K562 (cell line): Measurements from ENCODE around the gene ALG14. TPM values are rescaled to one million over a fixed set of nuclear protein-coding genes. Genes with fewer than 3 reads are reported as not detected.

Experiments
- ATAC-seq: fragments of 200-7000 bp; cut with Tn5 transposase; 3 replicates; pipeline ENCODE4 v1.9.1; 2020; ENCODE audit warnings: moderate library complexity
- BruUV-seq: library from RNA; stranded (reverse); fragments of 400-500 nt; replicated peaks from 2 replicates; lab custom pipeline; 2021; lab: Mats Ljungman, UMichigan
- CTCF ChIA-PET: fragments of 300-600 bp; formaldehyde crosslinking; extraction: SDS; loops from one replicate; lab custom pipeline; 2021; ENCODE audit warnings: low intra/inter-chr PET ratio; lab: Yijun Ruan, JAX
- POLR2A ChIA-PET: fragments of 300-600, 350-650 bp; sonication (Branson Sonifier 250); formaldehyde crosslinking; extraction: SDS; loops from one replicate; lab custom pipeline; 2021; ENCODE audit warnings: antibody characterized with exemption, inconsistent platforms; lab: Yijun Ruan, JAX
- DNase-seq, 4 experiments: peaks; one replicate each; pipeline versions ENCODE4 v3.0.0 to v3.0.0-alpha.2; 2011 to 2018; ENCODE audit warnings: low spot score in 3 of 4, mixed read lengths in 3 of 4; ENCODE audit errors: extremely low read depth in 1 of 4
- FAIRE-seq: peaks from 2 replicates; lab custom pipeline; 2011; peaks lifted over from hg19 to GRCh38; lab: Jason Lieb, UNC
- H2AFZ ChIP-seq: 2 replicates; pipeline ENCODE4 v1.6.0; 2011; ENCODE audit warnings: low read depth, low read length, control low read depth, inconsistent platforms
- H3K27ac ChIP-seq: fragments of 200-600 bp; 3 replicates; pipeline ENCODE4 v1.8.0; 2011; ENCODE audit warnings: low read depth, mild to moderate bottlenecking, control low read depth, inconsistent platforms, low read length, moderate library complexity, mixed read lengths; ENCODE audit errors: extremely low read depth
- H3K27me3 ChIP-seq, 2 experiments: fragments of 300-600 bp in 1 of 2; 2 replicates in 1 of 2; 3 replicates in 1 of 2; pipeline versions ENCODE4 v1.6.0 to v1.8.0; 2011; ENCODE audit warnings: inconsistent platforms in 2 of 2, low read length in 2 of 2, mild to moderate bottlenecking in 1 of 2, mixed read lengths in 1 of 2, moderate library complexity in 1 of 2; ENCODE audit not compliant: control insufficient read depth in 2 of 2, insufficient read depth in 2 of 2
- H3K36me3 ChIP-seq: fragments of 300-600 bp; 3 replicates; pipeline ENCODE4 v1.8.0; 2011; ENCODE audit warnings: mild to moderate bottlenecking, low read length, inconsistent platforms; ENCODE audit not compliant: control insufficient read depth, insufficient read depth
- H3K4me1 ChIP-seq, 2 experiments: fragments of 200-600 bp in 1 of 2; replicated peaks in 1 of 2; 2 replicates in 1 of 2; 3 replicates in 1 of 2; pipeline versions ENCODE4 v1.5.1 to v1.8.0; 2011; ENCODE audit warnings: inconsistent platforms in 2 of 2, low read length in 2 of 2, mild to moderate bottlenecking in 1 of 2, mixed read lengths in 1 of 2, moderate library complexity in 1 of 2; ENCODE audit not compliant: control insufficient read depth in 2 of 2, insufficient read depth in 2 of 2
- H3K4me2 ChIP-seq: 2 replicates; pipeline ENCODE4 v1.6.1; 2011; ENCODE audit warnings: low read length, control low read depth, inconsistent platforms, mixed read lengths; ENCODE audit not compliant: insufficient read depth
- H3K4me3 ChIP-seq: fragments of 200-600 bp; sonication (generic), shearing (Covaris generic); 2 replicates; pipeline ENCODE4 v1.5.1; 2016; ENCODE audit warnings: control low read depth, inconsistent platforms
- H3K79me2 ChIP-seq: fragments of 200-600 bp; 3 replicates; pipeline ENCODE4 v1.8.0; 2011; ENCODE audit warnings: low read length, inconsistent platforms; ENCODE audit not compliant: control insufficient read depth, insufficient read depth
- H3K9ac ChIP-seq, 2 experiments: 2 replicates each; pipeline versions ENCODE4 v1.6.0 to v1.6.1; 2011; ENCODE audit warnings: low read depth in 2 of 2, low read length in 2 of 2, control low read depth in 1 of 2, inconsistent platforms in 1 of 2, mild to moderate bottlenecking in 1 of 2, mixed read lengths in 1 of 2; ENCODE audit not compliant: insufficient read depth in 1 of 2
- H3K9me1 ChIP-seq: one replicate; pipeline ENCODE4 v1.6.0; 2011; ENCODE audit warnings: inconsistent platforms, mild to moderate bottlenecking, low read length, moderate library complexity; ENCODE audit not compliant: control insufficient read depth, insufficient read depth
- H3K9me3 ChIP-seq: replicated peaks from 2 replicates; pipeline ENCODE4 v1.5.1; 2011; ENCODE audit warnings: low read depth, low read length, inconsistent platforms; ENCODE audit not compliant: control insufficient read depth, insufficient read depth
- H4K20me1 ChIP-seq: replicated peaks from 2 replicates; pipeline ENCODE4 v1.6.1; 2011; ENCODE audit warnings: low read length, inconsistent platforms, mixed read lengths; ENCODE audit not compliant: control insufficient read depth, insufficient read depth
- ASH1L ChIP-seq: fragments of 450-650 bp; IDR thresholded peaks from 2 replicates; pipeline ENCODE4 v1.6.1; 2018; ENCODE audit warnings: borderline replicate concordance, mild to moderate bottlenecking, low read depth; ENCODE audit not compliant: partially characterized antibody
- BRF1 ChIP-seq: IDR thresholded peaks from 3 replicates; pipeline ENCODE4 v1.6.1; 2011; ENCODE audit warnings: borderline replicate concordance, mild to moderate bottlenecking; ENCODE audit not compliant: insufficient read length; ENCODE audit errors: extremely low read depth
- DDX20 ChIP-seq: fragments of 450-650 bp; IDR thresholded peaks from 2 replicates; pipeline ENCODE4 v1.6.1; 2016; ENCODE audit warnings: missing genetic modification characterization, low read depth, mild to moderate bottlenecking, missing compliant biosample characterization, moderate library complexity
- KLF16 ChIP-seq: IDR thresholded peaks from 2 replicates; pipeline ENCODE4 v1.6.1; 2016; ENCODE audit warnings: antibody characterized with exemption
- NCOA6 ChIP-seq: fragments of 450-650 bp; IDR thresholded peaks from 2 replicates; pipeline ENCODE4 v1.6.1; 2017; ENCODE audit warnings: mild to moderate bottlenecking
- SIN3B ChIP-seq: fragments of 450-650 bp; IDR thresholded peaks from 2 replicates; pipeline ENCODE4 v1.6.1; 2017; ENCODE audit warnings: low read depth, mild to moderate bottlenecking, moderate library complexity
- SMARCA4 ChIP-seq: fragments of 450-650 bp; IDR thresholded peaks from 2 replicates; pipeline ENCODE4 v1.6.1; 2016
- TEAD1 ChIP-seq, 2 experiments: fragments of 450-650 bp in 1 of 2; sonication (generic) in 1 of 2; formaldehyde crosslinking; IDR thresholded peaks; 2 replicates each; pipeline versions ENCODE4 v1.4.0 to v1.8.0; 2020 to 2022; ENCODE audit warnings: mild to moderate bottlenecking in 2 of 2, missing genetic modification reagents in 1 of 2
- ZNF184 ChIP-seq: sonication (generic); formaldehyde crosslinking; IDR thresholded peaks from 2 replicates; pipeline ENCODE4 v1.5.0; 2020; ENCODE audit warnings: missing genetic modification reagents
- WGBS: fragments of 100-300 bp; shearing (Covaris generic); methylation state at CpG from one replicate; pipeline ENCODE4 v1.1.6; 2016; ENCODE audit warnings: low coverage, mixed read lengths; ENCODE audit not compliant: insufficient coverage; ENCODE audit errors: missing lambda C conversion rate; 5-methylcytosine and 5-hydroxymethylcytosine counted together
- in situ Hi-C: fragments of 300-500 bp; cut with MboI; formaldehyde crosslinking; loops from 4 replicates; pipeline ENCODE4 v1.15.0; 2018; ENCODE audit warnings: inconsistent platforms, mixed read lengths
- intact Hi-C: fragments of 100-400 bp; cut with micrococcal nuclease; formaldehyde crosslinking; loops from 2 replicates; pipeline ENCODE4 v1.14.2; 2022
- polyA plus RNA-seq, 8 experiments: library from polyadenylated mRNA; depleted of rRNA in 4 of 8; stranded (reverse) in 5 of 8; unstranded in 3 of 8; fragments of >200 nt; fragmentation: Nextera tagmentation in 2 of 8; fragmentation: Illumina TruSeq in 1 of 8; extraction: Ambion mirVana in 2 of 8; extraction: Trizol in 1 of 8; gene quantifications; 2 replicates each; pipeline versions ENCODE4 v1.2.1 to v1.2.3, GENCODE V29; 2011 to 2014; ENCODE audit warnings: inconsistent platforms in 1 of 8, missing spikeins in 1 of 8
- total RNA-seq, 7 experiments: library from RNA; depleted of rRNA in 6 of 7; stranded (reverse); fragments of >200 nt in 6 of 7; fragmentation: Illumina TruSeq in 2 of 7; extraction: Trizol in 2 of 7; gene quantifications; 2 replicates each; pipeline versions ENCODE4 v1.2.1 to v1.2.3, GENCODE V29; 2011 to 2021; ENCODE audit warnings: low replicate concordance in 1 of 7
- TF ChIP-seq, protein P1 (sequence below): fragments of 250-450 bp; sonication (Bioruptor Pico); IDR thresholded peaks from 2 replicates; pipeline ENCODE4 v1.5.0; 2022; ENCODE audit warnings: mild to moderate bottlenecking
- TF ChIP-seq, protein P2 (sequence below): sonication (generic); formaldehyde crosslinking; IDR thresholded peaks from 2 replicates; pipeline ENCODE4 v1.8.0; 2022; ENCODE audit warnings: mild to moderate bottlenecking, missing genetic modification reagents
- TF ChIP-seq, protein P3 (sequence below): fragments of 250-450 bp; sonication (Bioruptor Pico); IDR thresholded peaks from 2 replicates; pipeline ENCODE4 v1.4.0; 2020; ENCODE audit warnings: mild to moderate bottlenecking, moderate library complexity, borderline replicate concordance

The ALG14 gene
- total and polyA plus RNA-seq, 9 of the 15 experiments (the other 6 are each of a cell fraction or from before 2014, with no cell fraction given) = 2.8 to 16.2 (median 4.9) TPM

DNA sequence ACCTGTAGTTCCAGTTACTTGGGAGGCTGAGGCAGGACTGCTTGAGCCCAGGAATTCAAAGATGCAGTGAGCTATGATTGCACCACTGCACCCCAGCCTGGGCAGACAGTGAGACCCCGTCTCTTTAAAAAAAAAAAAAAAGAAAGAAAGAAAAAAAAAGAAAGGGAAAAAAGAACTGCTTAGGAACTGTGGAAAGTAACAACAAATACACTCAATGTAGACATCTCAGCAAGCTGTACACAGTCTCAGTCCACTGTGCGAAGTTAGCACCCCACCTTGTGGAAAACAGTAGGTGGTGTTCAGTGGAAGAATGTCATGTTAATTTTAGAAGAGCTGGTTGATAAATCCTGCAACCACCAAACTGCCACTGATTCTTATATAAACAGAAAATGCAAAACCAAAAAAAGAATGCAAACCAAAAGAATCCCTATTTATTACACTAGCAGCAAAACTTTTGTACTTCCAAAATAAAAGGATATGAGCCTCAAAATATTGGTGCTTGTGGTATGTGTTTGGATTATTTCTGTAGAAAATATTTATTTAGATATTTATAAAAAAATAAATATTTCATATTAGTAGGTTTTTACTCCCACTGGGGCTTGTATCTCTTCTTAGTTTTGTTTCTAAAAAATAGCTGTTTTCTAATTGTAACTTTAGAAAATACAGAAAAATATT is 31.1 kb downstream of the ALG14 start (continued):
- TF ChIP-seq TEAD1 (CRISPR knock-in tag; IDR thresholded peaks at IDR 0.05) = no peak
- no peak for TF ChIP-seq ZNF184 (CRISPR knock-in tag)
- no peak for TF ChIP-seq SIN3B

DNA sequence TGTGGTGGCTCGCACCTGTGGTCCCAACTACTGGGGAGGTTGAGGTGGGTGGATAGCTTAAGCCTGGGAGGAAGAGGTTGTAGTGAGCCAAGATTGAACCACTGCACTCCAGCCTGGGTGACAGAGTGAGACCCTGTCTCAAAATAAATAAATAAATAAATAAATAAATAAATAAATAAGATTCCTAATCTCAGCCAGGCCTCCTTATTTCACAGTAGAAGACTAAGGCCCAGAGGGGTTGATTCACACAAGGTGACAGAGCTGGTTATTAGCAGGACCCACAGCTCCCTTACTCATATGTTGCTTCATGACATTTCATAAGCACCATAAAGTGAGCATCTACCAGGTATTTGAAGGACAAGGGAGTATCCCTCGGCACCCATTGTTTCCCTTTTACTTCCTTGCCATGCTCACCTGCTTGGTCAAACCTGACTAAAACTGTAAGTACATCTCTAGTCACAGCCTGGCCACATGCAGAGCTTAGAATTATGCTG is 32.7 kb downstream of the ALG14 start:
- no peaks in the 10 kb centered on the region for H3K36me3 ChIP-seq
- no peaks in the 10 kb centered on the region for H3K27me3 ChIP-seq
- 20% methylated on average over 2 of the region's 2 CpGs for WGBS
- in situ Hi-C loops (loop anchor here (5.0 kb wide), 1 partner anchor 183 kb away; no protein-coding TSS in a partner anchor), intact Hi-C loops (loop anchor here (5.0 to 10.0 kb wide), 4 partner anchors 78 to 525 kb away; partner anchors contain the start of gene RWDD3)
- POLR2A ChIA-PET = no interaction called here
- H2AFZ ChIP-seq = no peak overlapping the region
- no peak overlapping the region for H3K9ac ChIP-seq
- no peaks in the 10 kb centered on the region for H3K79me2 ChIP-seq
- ATAC-seq = no peak
- H3K4me2 ChIP-seq = no peak overlapping the region
- H3K9me3 ChIP-seq = no peaks in the 10 kb centered on the region
- no TSS peak for BruUV-seq
- no peak for DNase-seq
- no peaks in the 10 kb centered on the region; a peak in 1 of 5 replicates for H3K4me1 ChIP-seq
- no peaks in the 10 kb centered on the region for H3K9me1 ChIP-seq
- FAIRE-seq = no peak
- H3K27ac ChIP-seq = no peak overlapping the region
- H3K4me3 ChIP-seq = no peak overlapping the region
- CTCF ChIA-PET = interaction anchor here (0.6 to 1.6 kb wide), 2 partner anchors 18 to 186 kb away, joined by 3 to 7 read pairs; no protein-coding TSS in a partner anchor
- no peaks in the 10 kb centered on the region for H4K20me1 ChIP-seq
- TF ChIP-seq, protein P1, sequence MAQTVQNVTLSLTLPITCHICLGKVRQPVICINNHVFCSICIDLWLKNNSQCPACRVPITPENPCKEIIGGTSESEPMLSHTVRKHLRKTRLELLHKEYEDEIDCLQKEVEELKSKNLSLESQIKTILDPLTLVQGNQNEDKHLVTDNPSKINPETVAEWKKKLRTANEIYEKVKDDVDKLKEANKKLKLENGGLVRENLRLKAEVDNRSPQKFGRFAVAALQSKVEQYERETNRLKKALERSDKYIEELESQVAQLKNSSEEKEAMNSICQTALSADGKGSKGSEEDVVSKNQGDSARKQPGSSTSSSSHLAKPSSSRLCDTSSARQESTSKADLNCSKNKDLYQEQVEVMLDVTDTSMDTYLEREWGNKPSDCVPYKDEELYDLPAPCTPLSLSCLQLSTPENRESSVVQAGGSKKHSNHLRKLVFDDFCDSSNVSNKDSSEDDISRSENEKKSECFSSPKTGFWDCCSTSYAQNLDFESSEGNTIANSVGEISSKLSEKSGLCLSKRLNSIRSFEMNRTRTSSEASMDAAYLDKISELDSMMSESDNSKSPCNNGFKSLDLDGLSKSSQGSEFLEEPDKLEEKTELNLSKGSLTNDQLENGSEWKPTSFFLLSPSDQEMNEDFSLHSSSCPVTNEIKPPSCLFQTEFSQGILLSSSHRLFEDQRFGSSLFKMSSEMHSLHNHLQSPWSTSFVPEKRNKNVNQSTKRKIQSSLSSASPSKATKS (CRISPR knock-in tag) = no peak
- TF ChIP-seq, protein P2, sequence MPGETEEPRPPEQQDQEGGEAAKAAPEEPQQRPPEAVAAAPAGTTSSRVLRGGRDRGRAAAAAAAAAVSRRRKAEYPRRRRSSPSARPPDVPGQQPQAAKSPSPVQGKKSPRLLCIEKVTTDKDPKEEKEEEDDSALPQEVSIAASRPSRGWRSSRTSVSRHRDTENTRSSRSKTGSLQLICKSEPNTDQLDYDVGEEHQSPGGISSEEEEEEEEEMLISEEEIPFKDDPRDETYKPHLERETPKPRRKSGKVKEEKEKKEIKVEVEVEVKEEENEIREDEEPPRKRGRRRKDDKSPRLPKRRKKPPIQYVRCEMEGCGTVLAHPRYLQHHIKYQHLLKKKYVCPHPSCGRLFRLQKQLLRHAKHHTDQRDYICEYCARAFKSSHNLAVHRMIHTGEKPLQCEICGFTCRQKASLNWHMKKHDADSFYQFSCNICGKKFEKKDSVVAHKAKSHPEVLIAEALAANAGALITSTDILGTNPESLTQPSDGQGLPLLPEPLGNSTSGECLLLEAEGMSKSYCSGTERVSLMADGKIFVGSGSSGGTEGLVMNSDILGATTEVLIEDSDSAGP (CRISPR knock-in tag) = no peak
- TF ChIP-seq BRF1 (no peak), SMARCA4 (no peak), DDX20 (tag) (no peak), ASH1L (no peak), KLF16 (no peak), NCOA6 (no peak)
- TF ChIP-seq, protein P3, sequence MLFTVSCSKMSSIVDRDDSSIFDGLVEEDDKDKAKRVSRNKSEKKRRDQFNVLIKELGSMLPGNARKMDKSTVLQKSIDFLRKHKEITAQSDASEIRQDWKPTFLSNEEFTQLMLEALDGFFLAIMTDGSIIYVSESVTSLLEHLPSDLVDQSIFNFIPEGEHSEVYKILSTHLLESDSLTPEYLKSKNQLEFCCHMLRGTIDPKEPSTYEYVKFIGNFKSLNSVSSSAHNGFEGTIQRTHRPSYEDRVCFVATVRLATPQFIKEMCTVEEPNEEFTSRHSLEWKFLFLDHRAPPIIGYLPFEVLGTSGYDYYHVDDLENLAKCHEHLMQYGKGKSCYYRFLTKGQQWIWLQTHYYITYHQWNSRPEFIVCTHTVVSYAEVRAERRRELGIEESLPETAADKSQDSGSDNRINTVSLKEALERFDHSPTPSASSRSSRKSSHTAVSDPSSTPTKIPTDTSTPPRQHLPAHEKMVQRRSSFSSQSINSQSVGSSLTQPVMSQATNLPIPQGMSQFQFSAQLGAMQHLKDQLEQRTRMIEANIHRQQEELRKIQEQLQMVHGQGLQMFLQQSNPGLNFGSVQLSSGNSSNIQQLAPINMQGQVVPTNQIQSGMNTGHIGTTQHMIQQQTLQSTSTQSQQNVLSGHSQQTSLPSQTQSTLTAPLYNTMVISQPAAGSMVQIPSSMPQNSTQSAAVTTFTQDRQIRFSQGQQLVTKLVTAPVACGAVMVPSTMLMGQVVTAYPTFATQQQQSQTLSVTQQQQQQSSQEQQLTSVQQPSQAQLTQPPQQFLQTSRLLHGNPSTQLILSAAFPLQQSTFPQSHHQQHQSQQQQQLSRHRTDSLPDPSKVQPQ (CRISPR knock-in tag) = no peak
